Brain microvascular endothelial cell (primary cell): Measurements from ENCODE around the gene HIBADH.

Source experiments
- DNase-seq: peaks from one replicate; pipeline ENCODE4 v3.0.0-alpha.2; 2020
- H3K27ac ChIP-seq: fragments of 250-450 bp; sonication (Bioruptor Pico); 2 replicates; pipeline ENCODE4 v1.5.1; 2020; ENCODE audit warnings: mild to moderate bottlenecking, moderate library complexity
- H3K27me3 ChIP-seq: fragments of 250-450 bp; sonication (Bioruptor Pico); replicated peaks from 2 replicates; pipeline ENCODE4 v1.5.1; 2020; ENCODE audit warnings: mild to moderate bottlenecking
- H3K36me3 ChIP-seq: fragments of 250-450 bp; sonication (Bioruptor Pico); replicated peaks from 2 replicates; pipeline ENCODE4 v1.5.1; 2020; ENCODE audit warnings: mild to moderate bottlenecking
- H3K4me3 ChIP-seq: 2 replicates; pipeline ENCODE4 v1.5.1; 2011; ENCODE audit warnings: low read depth, mild to moderate bottlenecking, control low read depth, low read length, moderate library complexity
- in situ Hi-C: cut with HindIII; loops from 2 replicates; pipeline ENCODE4 v1.10.0; 2017; ENCODE audit warnings: low sequenced_read_pairs, low pct_ligation_motif_present
- TF ChIP-seq, protein P1 (sequence below): IDR thresholded peaks from 2 replicates; pipeline ENCODE4 v1.5.1; 2011; ENCODE audit warnings: low read depth, mild to moderate bottlenecking, moderate library complexity, low read length, control low read depth, inconsistent platforms; ENCODE audit errors: missing control alignments

Gene HIBADH

DNA sequence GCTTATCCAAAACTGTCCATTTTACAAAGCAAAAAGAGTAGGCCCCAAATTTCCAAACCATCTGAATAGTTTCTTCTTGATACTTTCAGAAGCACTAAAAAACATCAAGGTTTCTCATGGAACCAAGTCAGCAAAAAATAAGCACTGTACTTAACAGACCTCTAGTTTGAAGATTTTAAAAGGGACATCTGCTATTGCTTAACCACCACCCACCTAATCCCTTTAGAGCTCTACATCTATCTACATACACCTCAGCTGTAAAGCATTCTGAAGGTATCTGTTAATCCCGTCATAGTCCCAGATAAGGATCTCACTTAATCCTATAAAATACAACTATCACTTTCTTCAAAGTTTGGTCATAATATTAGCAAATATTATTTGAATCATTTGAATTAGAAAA, 72.3 kb downstream of the HIBADH start:
- H3K27me3 ChIP-seq: no peaks in the 10 kb centered on the region
- TF ChIP-seq, protein P1, sequence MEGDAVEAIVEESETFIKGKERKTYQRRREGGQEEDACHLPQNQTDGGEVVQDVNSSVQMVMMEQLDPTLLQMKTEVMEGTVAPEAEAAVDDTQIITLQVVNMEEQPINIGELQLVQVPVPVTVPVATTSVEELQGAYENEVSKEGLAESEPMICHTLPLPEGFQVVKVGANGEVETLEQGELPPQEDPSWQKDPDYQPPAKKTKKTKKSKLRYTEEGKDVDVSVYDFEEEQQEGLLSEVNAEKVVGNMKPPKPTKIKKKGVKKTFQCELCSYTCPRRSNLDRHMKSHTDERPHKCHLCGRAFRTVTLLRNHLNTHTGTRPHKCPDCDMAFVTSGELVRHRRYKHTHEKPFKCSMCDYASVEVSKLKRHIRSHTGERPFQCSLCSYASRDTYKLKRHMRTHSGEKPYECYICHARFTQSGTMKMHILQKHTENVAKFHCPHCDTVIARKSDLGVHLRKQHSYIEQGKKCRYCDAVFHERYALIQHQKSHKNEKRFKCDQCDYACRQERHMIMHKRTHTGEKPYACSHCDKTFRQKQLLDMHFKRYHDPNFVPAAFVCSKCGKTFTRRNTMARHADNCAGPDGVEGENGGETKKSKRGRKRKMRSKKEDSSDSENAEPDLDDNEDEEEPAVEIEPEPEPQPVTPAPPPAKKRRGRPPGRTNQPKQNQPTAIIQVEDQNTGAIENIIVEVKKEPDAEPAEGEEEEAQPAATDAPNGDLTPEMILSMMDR: no peak
- no peak overlapping the region for H3K27ac ChIP-seq
- no peak for DNase-seq
- in situ Hi-C loops: loop anchor here (25.0 kb wide), 1 partner anchor 378 kb away; the partner anchor contains the start of gene HOXA13
- no peaks in the 10 kb centered on the region for H3K36me3 ChIP-seq
- no peak overlapping the region for H3K4me3 ChIP-seq

DNA sequence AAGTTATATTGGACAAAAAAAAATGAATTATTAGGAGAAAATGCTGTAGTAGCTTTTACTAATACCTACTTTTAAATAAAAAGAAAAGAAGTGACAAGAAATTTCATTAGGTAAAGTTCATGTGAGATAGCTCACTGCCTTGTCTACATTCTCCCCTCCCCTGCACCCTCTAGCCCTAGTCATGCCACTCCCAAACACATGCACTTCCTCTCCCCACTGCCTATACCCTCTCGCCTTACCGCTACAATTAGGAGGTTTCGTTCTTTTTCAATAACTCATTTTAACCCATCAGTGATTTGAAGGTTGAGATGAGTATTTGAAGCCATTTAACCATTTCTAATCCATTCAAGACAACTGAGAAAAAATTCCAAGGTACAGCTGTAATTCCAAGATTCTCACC, 75.3 kb downstream of the HIBADH start:
- in situ Hi-C loops: loop anchor here (25.0 kb wide), 1 partner anchor 375 kb away; the partner anchor contains the start of gene HOXA13
- TF ChIP-seq, protein P1: no peak

DNA sequence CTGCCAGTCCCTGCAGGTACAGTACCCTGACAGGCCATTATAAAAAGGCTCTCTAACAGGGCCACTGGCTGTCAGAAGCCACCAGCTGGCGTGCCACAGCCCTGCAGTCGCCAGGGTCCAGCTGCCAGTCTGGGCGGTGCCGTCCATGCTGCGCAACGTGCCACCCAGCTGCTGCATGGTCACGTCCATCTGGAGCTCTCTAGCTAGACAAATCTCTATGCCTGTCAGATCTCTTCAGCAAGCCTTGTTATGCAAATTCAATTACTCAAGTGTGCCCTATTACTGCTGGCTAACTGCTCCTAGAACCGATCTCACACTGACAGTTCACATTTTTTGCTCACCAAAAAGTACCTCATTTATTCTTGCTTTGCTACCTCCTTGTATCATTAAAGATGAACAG, 75.9 kb downstream of the HIBADH start:
- H3K4me3 ChIP-seq: no peak overlapping the region
- TF ChIP-seq, protein P1: no peak
- H3K27ac ChIP-seq: no peak overlapping the region
- DNase-seq: no peak
- H3K36me3 ChIP-seq: no peaks in the 10 kb centered on the region
- H3K27me3 ChIP-seq: no peaks in the 10 kb centered on the region
- in situ Hi-C loops: loop anchor here (25.0 kb wide), 1 partner anchor 375 kb away; the partner anchor contains the start of gene HOXA13

More for the DNA sequence above, 75.3 kb downstream of the HIBADH start:
- Histone ChIP-seq H3K36me3 (no peaks in the 10 kb centered on the region), H3K4me3 (no peak overlapping the region), H3K27me3 (no peaks in the 10 kb centered on the region), H3K27ac (no peak overlapping the region)
- no peak for DNase-seq

DNA sequence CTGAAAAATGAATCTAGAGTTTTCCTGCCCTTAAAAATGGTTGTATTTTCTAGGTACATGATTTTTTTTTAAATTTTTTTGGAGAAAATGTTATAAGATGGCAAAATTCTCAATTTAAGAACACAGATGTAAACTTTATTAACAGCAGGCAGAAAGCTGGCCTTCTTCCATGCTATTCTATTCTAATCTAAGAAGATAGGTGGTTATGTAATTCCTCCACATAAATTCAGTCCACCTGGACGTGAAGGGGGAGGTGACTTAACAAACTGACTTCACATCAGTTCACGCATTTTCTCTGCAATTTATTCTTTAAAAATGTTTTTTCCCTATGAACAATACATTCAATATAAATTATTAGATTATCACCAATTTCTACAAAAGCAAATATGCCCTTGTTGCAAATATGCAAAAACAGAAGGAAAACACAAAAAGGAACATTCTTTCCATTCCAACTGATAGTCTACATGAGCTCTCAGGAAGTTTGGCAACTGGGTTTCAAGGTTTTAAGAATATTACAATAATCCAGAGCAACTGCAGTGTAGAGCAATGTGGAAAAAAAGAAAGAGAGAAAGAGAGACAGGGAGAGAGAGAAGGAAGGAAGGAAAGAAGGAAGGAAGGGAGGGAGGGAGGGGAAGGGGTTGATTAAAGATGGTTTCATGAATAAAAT, 76.8 kb downstream of the HIBADH start:
- H3K36me3 ChIP-seq: no peaks in the 10 kb centered on the region
- H3K27ac ChIP-seq: no peak overlapping the region
- H3K4me3 ChIP-seq: no peak overlapping the region
- TF ChIP-seq, protein P1: no peak
- DNase-seq: no peak
- no peaks in the 10 kb centered on the region for H3K27me3 ChIP-seq
- in situ Hi-C loops: loop anchor here (25.0 kb wide), 1 partner anchor 374 kb away; the partner anchor contains the start of gene HOXA13

- Histone ChIP-seq H3K36me3 (no peaks in the 10 kb centered on the region), H3K4me3 (no peak overlapping the region), H3K27ac (no peak overlapping the region), H3K27me3 (no peaks in the 10 kb centered on the region)
- TF ChIP-seq, protein P1: no peak
- DNase-seq: no peak
- in situ Hi-C loops: loop anchor here (25.0 kb wide), 1 partner anchor 370 kb away; the partner anchor contains the start of gene HOXA13
Observed at GRCh38 chr7:27581906-27582305, 80.8 kb downstream of the HIBADH start.
